Thoracic aorta (tissue), 2 donors: ENCODE measurements around the gene AUTS2. TPM values are rescaled to one million over a fixed set of nuclear protein-coding genes. Genes with fewer than 3 reads are reported as not detected.

Source experiments
- ATAC-seq: fragments of 150-250 bp; one replicate; pipeline ENCODE4 v1.8.0; 2017; ENCODE audit warnings: low read depth; ENCODE audit not compliant: insufficient number of reproducible peaks, low FRiP score
- DNase-seq: peaks from one replicate; pipeline ENCODE4 v3.0.0-alpha.2; 2020; ENCODE audit warnings: low spot score
- H3K27ac ChIP-seq, 2 donors: fragments of 200-600 bp; sonication (generic); 1 replicate in 1 of 2; 2 replicates in 1 of 2; pipeline ENCODE4 v1.5.1; 2016; ENCODE audit warnings: mild to moderate bottlenecking in 2 of 2, moderate library complexity in 2 of 2
- H3K27me3 ChIP-seq: fragments of 200-600 bp; sonication (generic); replicated peaks from 2 replicates; pipeline ENCODE4 v1.6.0; 2016; ENCODE audit warnings: mild to moderate bottlenecking; ENCODE audit not compliant: insufficient read depth
- H3K36me3 ChIP-seq: fragments of 200-600 bp; sonication (generic); one replicate; pipeline ENCODE4 v1.5.1; 2016
- H3K4me1 ChIP-seq, 2 donors: fragments of 200-600 bp; sonication (generic); 1 replicate in 1 of 2; 2 replicates in 1 of 2; pipeline versions ENCODE4 v1.5.1 to v1.6.0; 2016; ENCODE audit warnings: low read depth in 2 of 2, mild to moderate bottlenecking in 1 of 2; ENCODE audit not compliant: control insufficient read depth in 1 of 2
- H3K4me3 ChIP-seq: fragments of 200-600 bp; sonication (generic); 2 replicates; pipeline ENCODE4 v1.5.1; 2016; ENCODE audit warnings: mild to moderate bottlenecking
- H3K9me3 ChIP-seq: fragments of 200-600 bp; sonication (generic); 2 replicates; pipeline ENCODE4 v1.5.1; 2016
- total RNA-seq, 2 donors: library from RNA; depleted of rRNA; stranded (reverse); fragments of >200 nt; gene quantifications; one replicate each; pipeline versions ENCODE4 v1.1.0 to v1.2.3, GENCODE V29; 2016
- TF ChIP-seq, protein P1 (sequence below): fragments of 200-600 bp; sonication (generic); IDR thresholded peaks from one replicate; pipeline ENCODE4 v1.5.1; 2019; ENCODE audit warnings: antibody characterized with exemption

The AUTS2 gene
- total RNA-seq, 2 donors from 2014 or later, result 49.4 to 101 TPM

GRCh38 chr7:70000737-70001348 lies 402.6 kb downstream of the AUTS2 start:
- Histone ChIP-seq H3K4me1 (no peaks in the 10 kb centered on the region), H3K27me3 (no peaks in the 10 kb centered on the region), H3K27ac (no peak overlapping the region), H3K4me3 (no peak overlapping the region), H3K36me3 (no peaks in the 10 kb centered on the region), H3K9me3 (no peaks in the 10 kb centered on the region)
- TF ChIP-seq, protein P1, sequence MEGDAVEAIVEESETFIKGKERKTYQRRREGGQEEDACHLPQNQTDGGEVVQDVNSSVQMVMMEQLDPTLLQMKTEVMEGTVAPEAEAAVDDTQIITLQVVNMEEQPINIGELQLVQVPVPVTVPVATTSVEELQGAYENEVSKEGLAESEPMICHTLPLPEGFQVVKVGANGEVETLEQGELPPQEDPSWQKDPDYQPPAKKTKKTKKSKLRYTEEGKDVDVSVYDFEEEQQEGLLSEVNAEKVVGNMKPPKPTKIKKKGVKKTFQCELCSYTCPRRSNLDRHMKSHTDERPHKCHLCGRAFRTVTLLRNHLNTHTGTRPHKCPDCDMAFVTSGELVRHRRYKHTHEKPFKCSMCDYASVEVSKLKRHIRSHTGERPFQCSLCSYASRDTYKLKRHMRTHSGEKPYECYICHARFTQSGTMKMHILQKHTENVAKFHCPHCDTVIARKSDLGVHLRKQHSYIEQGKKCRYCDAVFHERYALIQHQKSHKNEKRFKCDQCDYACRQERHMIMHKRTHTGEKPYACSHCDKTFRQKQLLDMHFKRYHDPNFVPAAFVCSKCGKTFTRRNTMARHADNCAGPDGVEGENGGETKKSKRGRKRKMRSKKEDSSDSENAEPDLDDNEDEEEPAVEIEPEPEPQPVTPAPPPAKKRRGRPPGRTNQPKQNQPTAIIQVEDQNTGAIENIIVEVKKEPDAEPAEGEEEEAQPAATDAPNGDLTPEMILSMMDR, result no peak
- ATAC-seq, result no peak
- no peak for DNase-seq

GRCh38 chr7:70005480-70005879 lies 407.2 kb downstream of the AUTS2 start:
- no peak for DNase-seq
- Histone ChIP-seq H3K27me3 (no peaks in the 10 kb centered on the region), H3K9me3 (no peaks in the 10 kb centered on the region), H3K4me3 (no peak overlapping the region), H3K36me3 (no peaks in the 10 kb centered on the region), H3K27ac (no peak overlapping the region), H3K4me1 (no peaks in the 10 kb centered on the region)
- TF ChIP-seq, protein P1, result no peak
- ATAC-seq, result no peak

DNA sequence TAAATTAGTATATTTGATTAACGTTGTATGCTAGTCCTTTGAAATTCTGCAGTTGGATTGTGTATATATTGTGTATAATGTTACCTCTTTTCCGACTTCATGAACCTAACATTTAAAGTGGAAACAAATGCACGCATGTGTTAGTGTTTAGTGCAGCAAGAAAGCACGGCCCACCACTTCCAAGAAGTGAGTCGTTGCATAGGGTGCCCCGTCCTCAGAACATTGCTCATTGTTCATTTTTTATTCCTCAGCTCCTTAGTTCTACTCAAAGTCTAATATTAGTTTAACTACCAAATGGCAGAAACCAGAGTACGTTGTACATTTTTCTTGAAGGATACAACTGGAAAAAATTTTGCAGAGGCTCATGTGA lies 407.6 kb downstream of the AUTS2 start:
- no peak overlapping the region for H3K27ac ChIP-seq
- ATAC-seq, result no peak

DNA sequence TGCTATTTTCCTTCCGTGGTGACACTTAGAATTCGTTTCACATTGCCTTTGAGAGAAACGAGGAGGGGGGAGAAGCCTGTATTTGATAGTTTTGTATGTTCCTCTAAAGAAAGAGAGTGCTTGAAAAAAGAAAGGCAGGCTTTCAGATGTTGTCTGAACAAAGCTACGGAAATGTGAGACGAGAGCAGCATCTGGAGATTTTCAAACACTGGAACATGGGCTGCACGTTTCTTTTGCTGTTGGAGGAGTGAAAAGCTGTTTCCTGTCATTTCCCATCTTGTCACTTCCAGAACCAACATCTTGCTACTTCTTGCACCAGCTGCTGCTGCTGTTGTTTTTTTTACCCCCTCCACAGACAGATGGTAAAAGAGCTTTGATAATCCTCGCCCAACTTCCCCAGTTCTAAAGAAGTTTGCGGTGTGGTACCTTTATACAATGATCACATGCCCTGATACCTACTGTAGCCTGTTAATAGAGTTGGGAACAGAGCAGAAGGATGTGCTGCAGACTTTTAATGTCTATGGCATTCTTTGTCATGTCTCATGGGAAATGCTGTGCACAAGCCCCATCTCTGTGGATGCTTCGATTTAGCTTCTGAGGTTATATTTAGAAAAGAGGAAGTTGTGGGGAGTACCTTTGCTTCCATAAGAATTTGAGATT lies 408.1 kb downstream of the AUTS2 start:
- no peaks in the 10 kb centered on the region for H3K4me1 ChIP-seq
- no peak for ATAC-seq

More for the DNA sequence above, 407.6 kb downstream of the AUTS2 start:
- no peak overlapping the region for H3K4me3 ChIP-seq
- no peaks in the 10 kb centered on the region for H3K27me3 ChIP-seq
- TF ChIP-seq, protein P1, result no peak
- no peaks in the 10 kb centered on the region for H3K9me3 ChIP-seq
- no peaks in the 10 kb centered on the region for H3K4me1 ChIP-seq
- H3K36me3 ChIP-seq, result no peaks in the 10 kb centered on the region
- no peak for DNase-seq

GRCh38 chr7:70008466-70008865 lies 410.2 kb downstream of the AUTS2 start:
- H3K27ac ChIP-seq, result no peak overlapping the region
- no peaks in the 10 kb centered on the region for H3K4me1 ChIP-seq
- H3K36me3 ChIP-seq, result no peaks in the 10 kb centered on the region
- no peaks in the 10 kb centered on the region for H3K27me3 ChIP-seq
- H3K4me3 ChIP-seq, result no peak overlapping the region
- TF ChIP-seq, protein P1, result no peak
- H3K9me3 ChIP-seq, result no peaks in the 10 kb centered on the region
- no peak for DNase-seq
- no peak for ATAC-seq

More for the DNA sequence above, 408.1 kb downstream of the AUTS2 start:
- no peak overlapping the region for H3K4me3 ChIP-seq
- no peak for DNase-seq
- no peak overlapping the region for H3K27ac ChIP-seq
- H3K27me3 ChIP-seq, result no peaks in the 10 kb centered on the region
- no peaks in the 10 kb centered on the region for H3K36me3 ChIP-seq
- TF ChIP-seq, protein P1, result no peak
- H3K9me3 ChIP-seq, result no peaks in the 10 kb centered on the region
